ENCODE measurements around the gene TRIM33. TPM values are rescaled to one million over a fixed set of nuclear protein-coding genes. Genes with fewer than 3 reads are reported as not detected.

Gene TRIM33
- total and polyA plus RNA-seq, 2 donors (not counting 1 experiment from before 2014, with no cell fraction given) = 13.7 to 61.0 TPM

DNA sequence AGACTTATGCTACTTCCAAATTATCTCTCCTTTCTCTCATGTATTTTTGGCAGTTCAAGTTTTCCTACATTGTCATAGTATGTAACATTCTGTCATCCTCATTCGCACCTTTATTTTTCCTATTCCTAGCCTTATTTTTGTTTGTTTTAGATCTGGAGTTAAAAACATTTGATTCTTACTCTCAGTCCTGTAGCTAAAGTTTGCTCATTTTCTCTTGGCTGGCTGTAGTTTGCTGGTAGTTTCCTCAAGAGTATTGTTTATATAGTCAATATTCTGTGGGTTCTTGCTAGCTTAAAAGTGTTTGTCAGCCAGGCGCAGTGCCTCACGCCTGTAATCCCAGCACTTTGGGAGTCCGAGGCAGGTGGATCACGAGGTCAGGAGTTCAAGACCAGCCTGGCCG, 29.8 kb upstream of the TRIM33 start:
- no peaks in the 10 kb centered on the region for H3K9me3 Mint-ChIP-seq (ENCODE audit: insufficient read depth)
- ChIA-PET CTCF (no interaction called here), POLR2A (no interaction called here)
- no peaks in the 10 kb centered on the region for H3K4me1 Mint-ChIP-seq
- Histone ChIP-seq H2AFZ (ENCODE audit: insufficient read depth, low read depth, low read length, poor library complexity, severe bottlenecking) (no peak overlapping the region), H4K20me1 (ENCODE audit: control insufficient read depth, insufficient read depth, low read length, poor library complexity, severe bottlenecking) (no peaks in the 10 kb centered on the region), H3K4me1 (ENCODE audit: control insufficient read depth in 2 of 2, insufficient read depth in 2 of 2, low read length in 2 of 2) (no peaks in the 10 kb centered on the region), H3K4me2 (replicated peaks; ENCODE audit: low read depth, low read length, poor library complexity, severe bottlenecking) (no peak overlapping the region), H3K4me3 (ENCODE audit: control extremely low read depth in 1 of 5, extremely low read depth in 1 of 5, insufficient read depth in 1 of 5, low read depth in 2 of 5, low read length in 4 of 5) (no peak overlapping the region), H3K36me3 (replicated peaks in 1 of 2; ENCODE audit: control extremely low read depth in 1 of 2, control insufficient read depth in 1 of 2, extremely low read depth in 1 of 2, insufficient read depth in 2 of 2, low read length in 1 of 2) (no peaks in the 10 kb centered on the region), H3K27ac (ENCODE audit: low read length in 2 of 2) (no peak overlapping the region), H3K27me3 (replicated peaks in 1 of 4; ENCODE audit: control extremely low read depth in 1 of 4, control insufficient read depth in 3 of 4, insufficient read depth in 4 of 4, low read length in 3 of 4) (peaks cover 0 to 3% (median 0%) of the 10 kb centered on the region in 4 experiments), H3K79me2 (ENCODE audit: control insufficient read depth, insufficient read depth, low read length) (no peaks in the 10 kb centered on the region), H3K9ac (ENCODE audit: low read length) (no peak overlapping the region), H3K9me3 (ENCODE audit: control extremely low read depth in 1 of 3, control insufficient read depth in 2 of 3, insufficient read depth in 1 of 3, low read length in 2 of 3) (no peaks in the 10 kb centered on the region)
- no peak for TF ChIP-seq EZH2 (IDR thresholded peaks at IDR 0.05; ENCODE audit: borderline replicate concordance, insufficient read depth, low read depth, low read length, poor library complexity, severe bottlenecking)
- TF ChIP-seq, protein P1, sequence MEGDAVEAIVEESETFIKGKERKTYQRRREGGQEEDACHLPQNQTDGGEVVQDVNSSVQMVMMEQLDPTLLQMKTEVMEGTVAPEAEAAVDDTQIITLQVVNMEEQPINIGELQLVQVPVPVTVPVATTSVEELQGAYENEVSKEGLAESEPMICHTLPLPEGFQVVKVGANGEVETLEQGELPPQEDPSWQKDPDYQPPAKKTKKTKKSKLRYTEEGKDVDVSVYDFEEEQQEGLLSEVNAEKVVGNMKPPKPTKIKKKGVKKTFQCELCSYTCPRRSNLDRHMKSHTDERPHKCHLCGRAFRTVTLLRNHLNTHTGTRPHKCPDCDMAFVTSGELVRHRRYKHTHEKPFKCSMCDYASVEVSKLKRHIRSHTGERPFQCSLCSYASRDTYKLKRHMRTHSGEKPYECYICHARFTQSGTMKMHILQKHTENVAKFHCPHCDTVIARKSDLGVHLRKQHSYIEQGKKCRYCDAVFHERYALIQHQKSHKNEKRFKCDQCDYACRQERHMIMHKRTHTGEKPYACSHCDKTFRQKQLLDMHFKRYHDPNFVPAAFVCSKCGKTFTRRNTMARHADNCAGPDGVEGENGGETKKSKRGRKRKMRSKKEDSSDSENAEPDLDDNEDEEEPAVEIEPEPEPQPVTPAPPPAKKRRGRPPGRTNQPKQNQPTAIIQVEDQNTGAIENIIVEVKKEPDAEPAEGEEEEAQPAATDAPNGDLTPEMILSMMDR (IDR thresholded peaks at IDR 0.05) = no peak
- DNase-seq (no peak), ATAC-seq (ENCODE audit: low read depth) (no peak)
- intact Hi-C loops (cut with micrococcal nuclease) = no loop called here
- no peak overlapping the region for H3K4me3 Mint-ChIP-seq
- 100% methylated on average over 3 of the region's 6 CpGs for WGBS (ENCODE audit: insufficient coverage)
- H3K27me3 Mint-ChIP-seq = peaks cover 2% of the 10 kb centered on the region
- H3K27ac Mint-ChIP-seq = no peak overlapping the region

DNA sequence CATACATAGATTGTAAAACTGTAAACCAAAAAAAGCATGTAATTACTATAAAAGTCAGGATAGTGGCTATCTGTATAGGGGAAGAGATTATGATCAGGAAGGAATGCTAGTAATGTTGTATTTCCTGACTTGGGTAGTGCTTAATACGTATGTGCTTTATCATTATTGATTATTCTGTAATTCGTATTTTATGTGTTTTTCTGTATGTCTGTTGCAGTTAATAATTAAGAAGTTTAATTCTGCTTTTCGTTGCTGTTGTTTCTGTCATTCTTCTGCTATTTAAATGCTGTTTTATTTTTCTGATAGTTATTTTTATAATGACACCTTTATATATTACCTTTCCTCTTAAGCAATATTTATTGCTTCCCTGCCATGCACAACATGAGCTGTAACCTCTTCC, 29.3 kb upstream of the TRIM33 start:
- H3K36me3 ChIP-seq (replicated peaks in 1 of 2; ENCODE audit: control extremely low read depth in 1 of 2, control insufficient read depth in 1 of 2, extremely low read depth in 1 of 2, insufficient read depth in 2 of 2, low read length in 1 of 2) = no peaks in the 10 kb centered on the region
- WGBS (ENCODE audit: insufficient coverage) = 20% methylated on average over 1 of the region's 3 CpGs
- no peaks in the 10 kb centered on the region for H3K9me3 Mint-ChIP-seq (ENCODE audit: insufficient read depth)
- no peak overlapping the region for H3K9ac ChIP-seq (ENCODE audit: low read length)
- CTCF ChIA-PET = no interaction called here
- intact Hi-C loops (cut with micrococcal nuclease) = no loop called here
- peaks cover 2% of the 10 kb centered on the region for H3K27me3 Mint-ChIP-seq
- no peak overlapping the region for H3K4me3 Mint-ChIP-seq
- H3K27ac ChIP-seq (ENCODE audit: low read length in 2 of 2) = no peak overlapping the region
- H3K79me2 ChIP-seq (ENCODE audit: control insufficient read depth, insufficient read depth, low read length) = no peaks in the 10 kb centered on the region
- DNase-seq (no peak), ATAC-seq (ENCODE audit: low read depth) (no peak)
- H3K4me1 ChIP-seq (ENCODE audit: control insufficient read depth in 2 of 2, insufficient read depth in 2 of 2, low read length in 2 of 2) = no peaks in the 10 kb centered on the region
- peaks cover 0 to 3% (median 0%) of the 10 kb centered on the region in 4 experiments for H3K27me3 ChIP-seq (replicated peaks in 1 of 4; ENCODE audit: control extremely low read depth in 1 of 4, control insufficient read depth in 3 of 4, insufficient read depth in 4 of 4, low read length in 3 of 4)
- no peak overlapping the region for H2AFZ ChIP-seq (ENCODE audit: insufficient read depth, low read depth, low read length, poor library complexity, severe bottlenecking)
- no peak overlapping the region for H3K4me2 ChIP-seq (replicated peaks; ENCODE audit: low read depth, low read length, poor library complexity, severe bottlenecking)
- no peaks in the 10 kb centered on the region for H3K4me1 Mint-ChIP-seq
- H4K20me1 ChIP-seq (ENCODE audit: control insufficient read depth, insufficient read depth, low read length, poor library complexity, severe bottlenecking) = no peaks in the 10 kb centered on the region
- TF ChIP-seq, protein P1 (IDR thresholded peaks at IDR 0.05) = no peak
- TF ChIP-seq EZH2 (IDR thresholded peaks at IDR 0.05; ENCODE audit: borderline replicate concordance, insufficient read depth, low read depth, low read length, poor library complexity, severe bottlenecking) = no peak
- no peaks in the 10 kb centered on the region for H3K9me3 ChIP-seq (ENCODE audit: control extremely low read depth in 1 of 3, control insufficient read depth in 2 of 3, insufficient read depth in 1 of 3, low read length in 2 of 3)
- POLR2A ChIA-PET = no interaction called here
- H3K27ac Mint-ChIP-seq = no peak overlapping the region
- no peak overlapping the region for H3K4me3 ChIP-seq (ENCODE audit: control extremely low read depth in 1 of 5, extremely low read depth in 1 of 5, insufficient read depth in 1 of 5, low read depth in 2 of 5, low read length in 4 of 5)

Measured in B cell (primary cell).